ENCODE measurements around the gene APPBP2. TPM values are rescaled to one million over a fixed set of nuclear protein-coding genes. Genes with fewer than 3 reads are reported as not detected.

The APPBP2 gene
- total RNA-seq, 4 donors from 2014 or later, result 33.1 to 49.0 (median 45.4) TPM

GRCh38 chr17:60526726-60527125, 684 bp upstream of the APPBP2 start:
- H3K9me3 ChIP-seq, result no peaks in the 10 kb centered on the region
- H3K36me3 ChIP-seq, result no peaks in the 10 kb centered on the region
- H3K27ac ChIP-seq, result peak overlapping the region in 2 of 3 donors; percentile 99 to 100
- DNase-seq, result no peak
- H3K4me3 ChIP-seq (replicated peaks in 1 of 3), result peak overlapping the region in 2 of 3 donors; percentile 91 to 99
- 16 to 17% methylated on average over 6 of the region's 6 CpGs for WGBS, 2 donors
- H3K27me3 ChIP-seq, result no peaks in the 10 kb centered on the region
- H3K4me1 ChIP-seq, result peaks cover 18 to 20% of the 10 kb centered on the region in 2 donors
- no peak for TF ChIP-seq POLR2A (IDR thresholded peaks at IDR 0.05)
- no peak for TF ChIP-seq CTCF (IDR thresholded peaks at IDR 0.05)
- intact Hi-C loops (cut with DNase I), result no loop called here

DNA sequence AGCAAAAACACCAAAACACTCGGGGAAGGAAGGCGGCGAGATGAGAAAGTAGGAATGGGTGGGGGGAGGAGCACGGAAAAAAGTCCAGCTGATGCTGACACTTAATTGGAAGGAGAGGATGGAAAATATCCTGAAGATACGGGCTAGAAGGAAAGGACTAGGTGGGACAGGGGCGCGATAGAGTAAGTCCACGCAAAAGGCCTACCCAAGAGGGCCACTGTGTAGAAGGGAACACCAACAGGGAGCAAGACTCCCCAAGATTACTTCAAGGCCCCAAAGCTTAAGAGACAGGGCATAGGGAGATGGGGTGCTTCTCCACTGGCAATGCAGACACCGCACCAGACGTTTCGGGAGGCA, 736 bp downstream of the APPBP2 start:
- Histone ChIP-seq H3K27ac (peak overlapping the region; percentile 98 to 100 (median 99)), H3K36me3 (no peaks in the 10 kb centered on the region), H3K4me1 (peaks cover 18 to 24% of the 10 kb centered on the region in 2 donors), H3K4me3 (replicated peaks in 1 of 3) (peak overlapping the region; percentile 55 to 99 (median 91)), H3K27me3 (no peaks in the 10 kb centered on the region), H3K9me3 (no peaks in the 10 kb centered on the region)
- 0 to 1% methylated on average over 11 of the region's 11 CpGs for WGBS, 2 donors
- peak; percentile 10 to 11 for DNase-seq
- intact Hi-C loops (cut with DNase I), result no loop called here
- TF ChIP-seq POLR2A (IDR thresholded peaks at IDR 0.05) (no peak), CTCF (IDR thresholded peaks at IDR 0.05) (no peak)

DNA sequence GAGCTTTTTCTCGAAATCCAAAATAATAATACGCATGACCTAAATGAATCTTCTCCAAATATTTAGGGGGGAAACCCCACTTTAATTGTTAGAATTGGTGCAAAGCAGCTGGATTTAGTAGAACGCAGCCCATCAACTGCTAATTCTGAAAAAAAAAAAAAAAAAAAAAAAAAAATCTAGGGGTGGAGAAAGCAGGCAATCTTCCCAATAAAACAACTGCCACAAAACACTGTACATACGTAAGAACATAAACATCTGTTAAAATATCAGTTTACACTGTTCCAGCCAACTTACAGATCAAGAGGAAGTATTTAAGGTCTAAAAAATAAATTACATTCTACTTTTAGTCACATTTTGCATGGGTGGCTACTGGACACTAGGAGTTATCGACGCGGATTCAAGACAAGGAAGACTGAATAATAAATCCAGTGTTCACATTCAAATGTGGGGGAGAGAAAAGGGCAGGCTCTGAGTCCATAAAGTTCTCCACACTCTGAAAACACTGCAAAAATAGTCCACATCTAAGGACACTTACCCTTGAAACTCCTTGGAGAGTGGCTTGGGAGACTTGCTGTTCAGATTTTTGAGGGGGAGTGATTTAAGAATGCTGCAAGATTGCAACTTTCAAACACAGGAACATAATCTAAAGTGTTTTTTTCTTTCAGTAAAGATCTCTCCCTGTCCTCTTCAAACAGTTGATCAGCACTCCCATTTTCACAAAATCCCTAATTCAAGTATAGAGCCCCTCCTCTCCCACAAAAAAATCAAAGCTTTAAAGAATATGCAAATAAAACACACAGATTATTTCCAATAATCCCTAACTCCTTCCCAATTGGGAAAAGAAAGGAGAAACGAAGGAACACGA, 1.3 kb downstream of the APPBP2 start:
- intact Hi-C loops (cut with DNase I), result no loop called here

DNA sequence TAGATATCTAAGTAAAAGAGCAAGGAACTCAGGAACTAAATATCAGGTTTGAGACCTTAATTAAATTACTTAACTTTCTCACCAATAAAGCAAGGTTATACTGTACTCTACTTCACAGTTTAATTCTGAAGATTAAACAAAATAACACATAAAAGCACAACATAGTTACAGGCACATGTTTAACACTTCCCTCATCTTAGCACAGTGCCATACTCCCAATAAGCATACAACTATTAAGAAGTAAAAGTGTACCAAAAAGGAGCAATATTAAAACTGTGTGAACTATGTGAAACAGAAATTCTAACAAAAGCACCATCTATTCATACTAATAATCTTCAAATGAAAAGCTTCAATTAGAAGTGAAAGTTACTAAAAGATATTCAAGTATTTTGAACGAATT, 2.2 kb downstream of the APPBP2 start:
- intact Hi-C loops (cut with DNase I), result no loop called here
- no peaks in the 10 kb centered on the region for H3K9me3 ChIP-seq
- H3K4me1 ChIP-seq, result peaks cover 18 to 24% of the 10 kb centered on the region in 2 donors
- TF ChIP-seq POLR2A (IDR thresholded peaks at IDR 0.05), result no peak
- no peak for TF ChIP-seq CTCF (IDR thresholded peaks at IDR 0.05)
- peaks cover 0 to 6% of the 10 kb centered on the region in 2 donors for H3K36me3 ChIP-seq
- no peak for DNase-seq
- peak overlapping the region in 2 of 3 donors; percentile 91 to 99 for H3K4me3 ChIP-seq (replicated peaks in 1 of 3)
- 18 to 26% methylated on average over 1 of the region's 1 CpG for WGBS, 2 donors
- H3K27ac ChIP-seq, result no peak overlapping the region
- no peaks in the 10 kb centered on the region for H3K27me3 ChIP-seq

More for the DNA sequence above, 1.3 kb downstream of the APPBP2 start:
- Histone ChIP-seq H3K27ac (peak overlapping the region; percentile 98 to 100 (median 99)), H3K36me3 (peaks cover 0 to 5% of the 10 kb centered on the region in 2 donors), H3K4me1 (peaks cover 18 to 24% of the 10 kb centered on the region in 2 donors), H3K27me3 (no peaks in the 10 kb centered on the region), H3K4me3 (replicated peaks in 1 of 3) (peak overlapping the region in 2 of 3 donors; percentile 91 to 99), H3K9me3 (no peaks in the 10 kb centered on the region)
- no peak for DNase-seq
- WGBS, 2 donors, result 17 to 18% methylated on average over 9 of the region's 9 CpGs
- TF ChIP-seq CTCF (IDR thresholded peaks at IDR 0.05), result no peak

All from thyroid gland (tissue), 4 donors.